ENCODE measurements around the gene TIMP4.

Gene TIMP4

GRCh38 chr3:12158387-12159226 is at the start of gene TIMP4:
TIMP4 (minus strand) TSS chr3:12158912; CDS start chr3:12158840, 72 bp downstream.
- H3K27me3 ChIP-seq (ENCODE audit: low read depth, low read length): no peaks in the 10 kb centered on the region
- H3K4me1 ChIP-seq (ENCODE audit: control insufficient read depth in 1 of 2, insufficient read depth in 2 of 2, low read length in 2 of 2): peaks cover 7 to 8% of the 10 kb centered on the region in 2 donors
- peak within 1 kb of the TSS; percentile 60 to 63 for H3K4me3 ChIP-seq (ENCODE audit: low read depth in 1 of 2, low read length in 2 of 2)
- peak within 1 kb of the TSS; percentile 24 for H3K27ac ChIP-seq (ENCODE audit: low read length)
- H3K9me3 ChIP-seq (ENCODE audit: control insufficient read depth in 1 of 2, low read length in 2 of 2): no peaks in the 10 kb centered on the region
- H3K36me3 ChIP-seq (ENCODE audit: control insufficient read depth in 1 of 2, insufficient read depth in 2 of 2, low read length in 2 of 2): peaks cover 0 to 4% of the 10 kb centered on the region in 2 donors

DNA sequence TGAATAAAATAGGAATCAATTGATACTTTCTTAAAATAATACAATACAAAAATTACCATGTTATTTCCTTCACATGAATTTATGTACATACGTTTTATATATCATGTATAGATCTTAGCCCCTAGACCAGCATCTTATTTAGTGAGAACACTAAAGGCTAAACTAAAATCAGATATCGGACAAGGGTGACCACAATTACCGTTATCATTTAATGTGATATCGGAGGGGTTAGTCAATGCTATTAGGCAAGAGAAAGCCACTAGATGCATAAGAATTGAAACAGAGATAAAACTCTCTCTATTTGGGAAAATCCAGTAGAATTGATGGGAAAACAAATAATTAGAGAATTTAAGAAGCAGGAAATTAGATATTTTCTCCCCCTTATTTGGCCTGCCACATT is 46.5 kb upstream of the TIMP4 start:
- Histone ChIP-seq H3K27me3 (ENCODE audit: low read depth, low read length) (no peaks in the 10 kb centered on the region), H3K4me3 (ENCODE audit: low read depth in 1 of 2, low read length in 2 of 2) (no peak overlapping the region), H3K4me1 (ENCODE audit: control insufficient read depth in 1 of 2, insufficient read depth in 2 of 2, low read length in 2 of 2) (no peaks in the 10 kb centered on the region), H3K27ac (ENCODE audit: low read length) (no peak overlapping the region), H3K9me3 (ENCODE audit: control insufficient read depth in 1 of 2, low read length in 2 of 2) (peaks cover 0 to 8% of the 10 kb centered on the region in 2 donors), H3K36me3 (ENCODE audit: control insufficient read depth in 1 of 2, insufficient read depth in 2 of 2, low read length in 2 of 2) (no peaks in the 10 kb centered on the region)

DNA sequence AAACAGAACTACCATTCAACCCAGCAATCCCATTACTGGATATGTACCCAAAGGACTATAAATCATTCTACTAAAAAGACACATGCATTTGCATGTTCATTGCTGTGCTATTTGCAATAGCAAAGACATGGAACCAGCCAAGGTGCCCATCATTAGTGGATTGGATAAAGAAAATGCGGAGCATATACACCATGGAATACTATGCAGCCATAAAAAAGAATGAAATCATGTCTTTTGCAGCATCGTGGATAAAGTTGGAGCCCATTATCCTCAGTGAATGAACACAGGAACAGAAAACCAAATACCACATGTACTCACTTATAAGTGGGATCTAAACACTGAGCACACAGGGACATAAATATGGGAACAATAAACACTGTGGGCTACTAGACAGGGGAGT is 43.1 kb upstream of the TIMP4 start:
- Histone ChIP-seq H3K9me3 (ENCODE audit: control insufficient read depth in 1 of 2, low read length in 2 of 2) (peaks cover 0 to 4% of the 10 kb centered on the region in 2 donors), H3K4me1 (ENCODE audit: control insufficient read depth in 1 of 2, insufficient read depth in 2 of 2, low read length in 2 of 2) (no peaks in the 10 kb centered on the region), H3K27me3 (ENCODE audit: low read depth, low read length) (no peaks in the 10 kb centered on the region), H3K4me3 (ENCODE audit: low read depth in 1 of 2, low read length in 2 of 2) (no peak overlapping the region), H3K27ac (ENCODE audit: low read length) (no peak overlapping the region), H3K36me3 (ENCODE audit: control insufficient read depth in 1 of 2, insufficient read depth in 2 of 2, low read length in 2 of 2) (no peaks in the 10 kb centered on the region)

GRCh38 chr3:12198301-12198700 is 39.6 kb upstream of the TIMP4 start:
- H3K27ac ChIP-seq (ENCODE audit: low read length): no peak overlapping the region
- no peaks in the 10 kb centered on the region for H3K27me3 ChIP-seq (ENCODE audit: low read depth, low read length)
- peaks cover 4 to 15% of the 10 kb centered on the region in 2 donors for H3K4me1 ChIP-seq (ENCODE audit: control insufficient read depth in 1 of 2, insufficient read depth in 2 of 2, low read length in 2 of 2)
- H3K36me3 ChIP-seq (ENCODE audit: control insufficient read depth in 1 of 2, insufficient read depth in 2 of 2, low read length in 2 of 2): no peaks in the 10 kb centered on the region
- peaks cover 0 to 4% of the 10 kb centered on the region in 2 donors for H3K9me3 ChIP-seq (ENCODE audit: control insufficient read depth in 1 of 2, low read length in 2 of 2)
- H3K4me3 ChIP-seq (ENCODE audit: low read depth in 1 of 2, low read length in 2 of 2): no peak overlapping the region

- H3K4me1 ChIP-seq (ENCODE audit: control insufficient read depth in 1 of 2, insufficient read depth in 2 of 2, low read length in 2 of 2): peaks cover 4 to 21% of the 10 kb centered on the region in 2 donors
- peaks cover 0 to 4% of the 10 kb centered on the region in 2 donors for H3K9me3 ChIP-seq (ENCODE audit: control insufficient read depth in 1 of 2, low read length in 2 of 2)
- H3K27ac ChIP-seq (ENCODE audit: low read length): no peak overlapping the region
- no peak overlapping the region for H3K4me3 ChIP-seq (ENCODE audit: low read depth in 1 of 2, low read length in 2 of 2)
- H3K36me3 ChIP-seq (ENCODE audit: control insufficient read depth in 1 of 2, insufficient read depth in 2 of 2, low read length in 2 of 2): no peaks in the 10 kb centered on the region
- H3K27me3 ChIP-seq (ENCODE audit: low read depth, low read length): no peaks in the 10 kb centered on the region
Measured at GRCh38 chr3:12197475-12197874, 38.8 kb upstream of the TIMP4 start.

GRCh38 chr3:12196684-12197083 is 38.0 kb upstream of the TIMP4 start:
- H3K27ac ChIP-seq (ENCODE audit: low read length): no peak overlapping the region
- no peaks in the 10 kb centered on the region for H3K27me3 ChIP-seq (ENCODE audit: low read depth, low read length)
- no peaks in the 10 kb centered on the region for H3K36me3 ChIP-seq (ENCODE audit: control insufficient read depth in 1 of 2, insufficient read depth in 2 of 2, low read length in 2 of 2)
- no peaks in the 10 kb centered on the region for H3K9me3 ChIP-seq (ENCODE audit: control insufficient read depth in 1 of 2, low read length in 2 of 2)
- no peak overlapping the region for H3K4me3 ChIP-seq (ENCODE audit: low read depth in 1 of 2, low read length in 2 of 2)
- H3K4me1 ChIP-seq (ENCODE audit: control insufficient read depth in 1 of 2, insufficient read depth in 2 of 2, low read length in 2 of 2): peaks cover 4 to 21% of the 10 kb centered on the region in 2 donors

GRCh38 chr3:12195231-12195630 is 36.5 kb upstream of the TIMP4 start:
- Histone ChIP-seq H3K27ac (ENCODE audit: low read length) (no peak overlapping the region), H3K9me3 (ENCODE audit: control insufficient read depth in 1 of 2, low read length in 2 of 2) (no peaks in the 10 kb centered on the region), H3K27me3 (ENCODE audit: low read depth, low read length) (no peaks in the 10 kb centered on the region), H3K4me3 (ENCODE audit: low read depth in 1 of 2, low read length in 2 of 2) (no peak overlapping the region), H3K4me1 (ENCODE audit: control insufficient read depth in 1 of 2, insufficient read depth in 2 of 2, low read length in 2 of 2) (peaks cover 4 to 21% of the 10 kb centered on the region in 2 donors), H3K36me3 (ENCODE audit: control insufficient read depth in 1 of 2, insufficient read depth in 2 of 2, low read length in 2 of 2) (no peaks in the 10 kb centered on the region)

GRCh38 chr3:12194669-12195161 is 36.0 kb upstream of the TIMP4 start:
- Histone ChIP-seq H3K4me3 (ENCODE audit: low read depth in 1 of 2, low read length in 2 of 2) (no peak overlapping the region), H3K27me3 (ENCODE audit: low read depth, low read length) (no peaks in the 10 kb centered on the region), H3K9me3 (ENCODE audit: control insufficient read depth in 1 of 2, low read length in 2 of 2) (no peaks in the 10 kb centered on the region), H3K36me3 (ENCODE audit: control insufficient read depth in 1 of 2, insufficient read depth in 2 of 2, low read length in 2 of 2) (no peaks in the 10 kb centered on the region), H3K27ac (ENCODE audit: low read length) (no peak overlapping the region), H3K4me1 (ENCODE audit: control insufficient read depth in 1 of 2, insufficient read depth in 2 of 2, low read length in 2 of 2) (peaks cover 4 to 21% of the 10 kb centered on the region in 2 donors)

- Histone ChIP-seq H3K4me3 (ENCODE audit: low read depth in 1 of 2, low read length in 2 of 2) (no peak overlapping the region), H3K36me3 (ENCODE audit: control insufficient read depth in 1 of 2, insufficient read depth in 2 of 2, low read length in 2 of 2) (no peaks in the 10 kb centered on the region), H3K27me3 (ENCODE audit: low read depth, low read length) (no peaks in the 10 kb centered on the region), H3K27ac (ENCODE audit: low read length) (peak overlapping the region; percentile 47), H3K9me3 (ENCODE audit: control insufficient read depth in 1 of 2, low read length in 2 of 2) (no peaks in the 10 kb centered on the region), H3K4me1 (ENCODE audit: control insufficient read depth in 1 of 2, insufficient read depth in 2 of 2, low read length in 2 of 2) (peaks cover 4 to 21% of the 10 kb centered on the region in 2 donors)
Measured at GRCh38 chr3:12194209-12194608, 35.5 kb upstream of the TIMP4 start.

DNA sequence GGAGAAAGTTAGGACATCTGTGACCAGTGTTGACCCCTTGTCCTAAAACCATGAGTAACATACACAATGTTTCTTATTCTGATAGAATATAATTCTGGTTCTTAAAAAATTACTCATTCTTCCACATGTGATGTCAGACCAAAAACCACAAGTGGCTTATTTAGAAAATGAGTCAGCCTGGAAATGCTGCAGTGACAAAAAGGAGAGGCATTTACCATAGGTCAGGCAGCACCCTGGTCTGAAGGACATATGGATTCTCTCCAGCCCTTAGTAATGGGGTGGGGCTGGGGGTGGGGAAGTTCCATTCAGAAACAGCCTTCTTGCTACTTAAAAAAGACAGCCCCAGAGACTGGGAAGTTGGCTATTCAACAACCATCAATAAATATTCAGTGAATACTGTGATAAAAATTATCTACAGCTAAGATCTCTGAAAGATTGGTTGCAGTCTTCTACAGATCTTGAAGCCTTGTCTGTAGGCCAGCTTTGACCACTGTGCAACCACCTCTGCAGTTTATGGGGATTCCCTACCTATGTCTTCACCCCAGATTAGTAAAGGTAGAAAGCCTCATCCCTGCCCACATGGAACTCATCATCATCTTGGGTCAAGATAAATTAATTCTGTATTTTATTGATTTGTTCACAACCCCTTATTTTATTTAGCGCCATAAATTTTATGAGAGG is 34.9 kb upstream of the TIMP4 start:
- H3K27ac ChIP-seq (ENCODE audit: low read length): peak overlapping the region; percentile 67
- no peak overlapping the region for H3K4me3 ChIP-seq (ENCODE audit: low read depth in 1 of 2, low read length in 2 of 2)
- no peaks in the 10 kb centered on the region for H3K9me3 ChIP-seq (ENCODE audit: control insufficient read depth in 1 of 2, low read length in 2 of 2)
- no peaks in the 10 kb centered on the region for H3K36me3 ChIP-seq (ENCODE audit: control insufficient read depth in 1 of 2, insufficient read depth in 2 of 2, low read length in 2 of 2)
- peaks cover 4 to 21% of the 10 kb centered on the region in 2 donors for H3K4me1 ChIP-seq (ENCODE audit: control insufficient read depth in 1 of 2, insufficient read depth in 2 of 2, low read length in 2 of 2)
- H3K27me3 ChIP-seq (ENCODE audit: low read depth, low read length): no peaks in the 10 kb centered on the region

GRCh38 chr3:12192655-12193484 is 34.2 kb upstream of the TIMP4 start:
- Histone ChIP-seq H3K36me3 (ENCODE audit: control insufficient read depth in 1 of 2, insufficient read depth in 2 of 2, low read length in 2 of 2) (no peaks in the 10 kb centered on the region), H3K9me3 (ENCODE audit: control insufficient read depth in 1 of 2, low read length in 2 of 2) (no peaks in the 10 kb centered on the region), H3K4me3 (ENCODE audit: low read depth in 1 of 2, low read length in 2 of 2) (no peak overlapping the region), H3K27ac (ENCODE audit: low read length) (peak overlapping the region; percentile 67), H3K4me1 (ENCODE audit: control insufficient read depth in 1 of 2, insufficient read depth in 2 of 2, low read length in 2 of 2) (peaks cover 4 to 28% of the 10 kb centered on the region in 2 donors), H3K27me3 (ENCODE audit: low read depth, low read length) (no peaks in the 10 kb centered on the region)

All from muscle layer of duodenum (tissue), 2 donors.